HEK293T (cell line): ENCODE results near the gene OR2G6.
"Not testable (repeated sequence)": the region's sequence is repeated elsewhere in the genome, so short reads cannot be mapped to it uniquely, and the experiment has no call there.

ENCODE experiments used
- HDGF ChIP-seq: fragments of 450-650 bp; IDR thresholded peaks from 2 replicates; pipeline ENCODE4 v1.6.1; 2017; ENCODE audit warnings: antibody characterized with exemption, borderline replicate concordance
- NFRKB ChIP-seq: fragments of 450-650 bp; IDR thresholded peaks from 2 replicates; pipeline ENCODE4 v1.6.1; 2016; ENCODE audit warnings: mild to moderate bottlenecking, moderate library complexity

- TF ChIP-seq HDGF, NFRKB: not testable (repeated sequence)
Measured at GRCh38 chr1:248537449-248537848, 29.6 kb downstream of the OR2G6 start.
